ENCODE measurements around the gene RPS4Y2. TPM values are rescaled to one million over a fixed set of nuclear protein-coding genes. Genes with fewer than 3 reads are reported as not detected.

Gene RPS4Y2
- total RNA-seq, 1 experiment from 2014 or later: not detected

- Histone ChIP-seq H4K20me1 (ENCODE audit: insufficient read depth) (no peaks in the 10 kb centered on the region), H3K4me3 (replicated peaks in 1 of 2; ENCODE audit: low read depth in 1 of 2, low read length in 2 of 2) (no peak overlapping the region), H3K36me3 (ENCODE audit: control insufficient read depth in 1 of 2, insufficient read depth in 2 of 2, low read length in 2 of 2) (no peaks in the 10 kb centered on the region), H3K27me3 (ENCODE audit: insufficient read depth, low read length) (no peaks in the 10 kb centered on the region), H3K4me2 (ENCODE audit: low read length) (no peak overlapping the region), H2AFZ (ENCODE audit: low read depth, low read length, poor library complexity, severe bottlenecking) (no peak overlapping the region), H3K27ac (ENCODE audit: low read depth, low read length) (no peak overlapping the region), H3K9ac (ENCODE audit: low read length) (no peak overlapping the region), H3K4me1 (ENCODE audit: control insufficient read depth in 1 of 2, insufficient read depth in 2 of 2, low read length in 2 of 2) (no peaks in the 10 kb centered on the region), H3K79me2 (ENCODE audit: insufficient read depth, low read length) (no peaks in the 10 kb centered on the region), H3K9me2 (ENCODE audit: insufficient read depth) (no peaks in the 10 kb centered on the region), H3K9me3 (ENCODE audit: control insufficient read depth in 1 of 2, insufficient read depth in 1 of 2, low read depth in 1 of 2, low read length in 2 of 2) (no peaks in the 10 kb centered on the region)
- POLR2A ChIA-PET: no interaction called here
- TF ChIP-seq ZNF274 (IDR thresholded peaks at IDR 0.05; ENCODE audit: low read depth, low read length): no peak
- TF ChIP-seq FOSL1 (IDR thresholded peaks at IDR 0.05; ENCODE audit: low read depth): no peak
- no peak for TF ChIP-seq SRF (IDR thresholded peaks at IDR 0.05; ENCODE audit: low read depth)
- no peak for TF ChIP-seq YY1 (IDR thresholded peaks at IDR 0.05; ENCODE audit: extremely low read depth, insufficient replicate concordance, low read depth, low read length)
- no peak for TF ChIP-seq ELF1 (IDR thresholded peaks at IDR 0.05; ENCODE audit: borderline replicate concordance, low read depth)
- no peak for TF ChIP-seq REST (IDR thresholded peaks at IDR 0.05; ENCODE audit: low read depth)
- no peak for TF ChIP-seq EZH2 (IDR thresholded peaks at IDR 0.05)
- no peak for TF ChIP-seq CBX3 (IDR thresholded peaks at IDR 0.05; ENCODE audit: low read depth)
- no peak for TF ChIP-seq CEBPB (IDR thresholded peaks at IDR 0.05; ENCODE audit: low read depth)
- no peak for TF ChIP-seq SP1 (IDR thresholded peaks at IDR 0.05; ENCODE audit: low read depth)
- TF ChIP-seq SIN3A (IDR thresholded peaks at IDR 0.05; ENCODE audit: low read depth): no peak
- TF ChIP-seq RAD21 (IDR thresholded peaks at IDR 0.05; ENCODE audit: low read depth): no peak
- TF ChIP-seq JUND (IDR thresholded peaks at IDR 0.05): no peak
- TF ChIP-seq POLR2A (IDR thresholded peaks at IDR 0.05; ENCODE audit: borderline replicate concordance, extremely low read depth, insufficient read depth, insufficient read length): no peak
- TF ChIP-seq CTCF (IDR thresholded peaks at IDR 0.05 in 2 of 3, conservative IDR thresholded peaks at IDR 0.05 in 1 of 3; ENCODE audit: borderline replicate concordance in 1 of 3, insufficient read depth in 1 of 3, low read depth in 2 of 3, low read length in 2 of 3): no peak
- no peak for TF ChIP-seq TCF7L2 (IDR thresholded peaks at IDR 0.05; ENCODE audit: borderline replicate concordance, extremely low read depth, insufficient read depth, insufficient read length)
- no peak for TF ChIP-seq MAX (IDR thresholded peaks at IDR 0.05)
- TF ChIP-seq ATF3 (IDR thresholded peaks at IDR 0.05): no peak
- RAD21 ChIA-PET (ENCODE audit: low non-redundant PET in 1 of 2, low total read pairs in 2 of 2, uncharacterized antibody in 2 of 2, unreplicated experiment in 2 of 2): no interaction called here
- intact Hi-C loops (cut with micrococcal nuclease): no loop called here
- ATAC-seq: no peak
- CTCF ChIA-PET: no interaction called here
- no peak for DNase-seq (ENCODE audit: low read depth, low spot score)
- no TSS peak for BruUV-seq (replicated peaks)
Measured at GRCh38 chrY:20714391-20714790, 41.5 kb upstream of the RPS4Y2 start.
